ENCODE results near the gene MBD2. TPM values are rescaled to one million over a fixed set of nuclear protein-coding genes. Genes with fewer than 3 reads are reported as not detected.
"Not testable (repeated sequence)": the region's sequence is repeated elsewhere in the genome, so short reads cannot be mapped to it uniquely, and the experiment has no call there.

The MBD2 gene
- total RNA-seq, 1 donor from 2014 or later = 48.8 TPM

GRCh38 chr18:54261894-54262293 is 37.4 kb upstream of the MBD2 start:
- Mint-ChIP-seq H3K27me3 (no peaks in the 10 kb centered on the region), H3K4me1 (ENCODE audit: unreplicated experiment) (peaks cover 12% of the 10 kb centered on the region), H3K27ac (no peak overlapping the region), H3K4me3 (no peak overlapping the region), H3K36me3 (no peaks in the 10 kb centered on the region), H3K9me3 (no peaks in the 10 kb centered on the region)
- no peak for DNase-seq (ENCODE audit: extremely low spot score, unreplicated experiment)
- TF ChIP-seq CTCF (conservative IDR thresholded peaks at IDR 0.05) = no peak

GRCh38 chr18:54260396-54261072 is 36.1 kb upstream of the MBD2 start:
- H3K36me3 Mint-ChIP-seq = no peaks in the 10 kb centered on the region
- no peak overlapping the region for H3K4me3 Mint-ChIP-seq
- no peaks in the 10 kb centered on the region for H3K9me3 Mint-ChIP-seq
- no peak for DNase-seq (ENCODE audit: extremely low spot score, unreplicated experiment)
- TF ChIP-seq CTCF (conservative IDR thresholded peaks at IDR 0.05) = no peak
- H3K27ac Mint-ChIP-seq = peak overlapping the region; percentile 46
- peaks cover 12% of the 10 kb centered on the region for H3K4me1 Mint-ChIP-seq (ENCODE audit: unreplicated experiment)
- no peaks in the 10 kb centered on the region for H3K27me3 Mint-ChIP-seq

GRCh38 chr18:54257818-54258217 is 33.3 kb upstream of the MBD2 start:
- H3K27ac Mint-ChIP-seq = peak overlapping the region; percentile 69
- H3K4me3 Mint-ChIP-seq = peak overlapping the region; percentile 25
- H3K4me1 Mint-ChIP-seq (ENCODE audit: unreplicated experiment) = peaks cover 29% of the 10 kb centered on the region
- H3K9me3 Mint-ChIP-seq; DNase-seq (ENCODE audit: extremely low spot score, unreplicated experiment); H3K27me3 Mint-ChIP-seq; H3K36me3 Mint-ChIP-seq: not testable (repeated sequence)

GRCh38 chr18:54257015-54257414 is 32.5 kb upstream of the MBD2 start:
- Mint-ChIP-seq H3K36me3 (no peaks in the 10 kb centered on the region), H3K27ac (peak overlapping the region; percentile 69)
- no peak for TF ChIP-seq CTCF (conservative IDR thresholded peaks at IDR 0.05)

GRCh38 chr18:54255141-54255540 is 30.7 kb upstream of the MBD2 start:
- Mint-ChIP-seq H3K4me3 (peak overlapping the region; percentile 34), H3K9me3 (no peaks in the 10 kb centered on the region), H3K27ac (peak overlapping the region; percentile 88), H3K36me3 (no peaks in the 10 kb centered on the region), H3K27me3 (no peaks in the 10 kb centered on the region), H3K4me1 (ENCODE audit: unreplicated experiment) (peaks cover 28% of the 10 kb centered on the region)
- DNase-seq (ENCODE audit: extremely low spot score, unreplicated experiment) = no peak
- no peak for TF ChIP-seq CTCF (conservative IDR thresholded peaks at IDR 0.05)

More at GRCh38 chr18:54257015-54257414, 32.5 kb upstream of the MBD2 start:
- Mint-ChIP-seq H3K4me3 (no peak overlapping the region), H3K9me3 (no peaks in the 10 kb centered on the region), H3K27me3 (no peaks in the 10 kb centered on the region), H3K4me1 (ENCODE audit: unreplicated experiment) (peaks cover 29% of the 10 kb centered on the region)
- no peak for DNase-seq (ENCODE audit: extremely low spot score, unreplicated experiment)

GRCh38 chr18:54254265-54254758 is 29.8 kb upstream of the MBD2 start:
- Mint-ChIP-seq H3K4me1 (ENCODE audit: unreplicated experiment) (peaks cover 28% of the 10 kb centered on the region), H3K27ac (peak overlapping the region; percentile 88), H3K27me3 (no peaks in the 10 kb centered on the region), H3K36me3 (no peaks in the 10 kb centered on the region), H3K9me3 (no peaks in the 10 kb centered on the region), H3K4me3 (peak overlapping the region; percentile 82)
- no peak for DNase-seq (ENCODE audit: extremely low spot score, unreplicated experiment)
- no peak for TF ChIP-seq CTCF (conservative IDR thresholded peaks at IDR 0.05)
